ENCODE data around the gene HES2. TPM values are rescaled to one million over a fixed set of nuclear protein-coding genes. Genes with fewer than 3 reads are reported as not detected.

The HES2 gene
- total and polyA plus RNA-seq, 2 of the 4 experiments (the other 2 are of a cell fraction) = not detected

- POLR2A ChIA-PET (ENCODE audit: unreplicated experiment) = no interaction called here
- TF ChIP-seq RFX5 (IDR thresholded peaks at IDR 0.05; ENCODE audit: low read depth, low read length) = no peak
- no peak for TF ChIP-seq FOS (IDR thresholded peaks at IDR 0.05; ENCODE audit: low read depth, low read length)
- no peak for TF ChIP-seq MAFK (IDR thresholded peaks at IDR 0.05; ENCODE audit: low read depth, low read length)
- TF ChIP-seq NFE2L2 (IDR thresholded peaks at IDR 0.05; ENCODE audit: low read depth, low read length) = no peak
- TF ChIP-seq CEBPB (IDR thresholded peaks at IDR 0.05; ENCODE audit: low read depth, low read length) = no peak
- no peak for TF ChIP-seq MAZ (IDR thresholded peaks at IDR 0.05; ENCODE audit: borderline replicate concordance, low read depth, low read length)
- TF ChIP-seq USF2 (IDR thresholded peaks at IDR 0.05; ENCODE audit: low read depth, low read length) = no peak
- no peak for TF ChIP-seq RAD21 (IDR thresholded peaks at IDR 0.05; ENCODE audit: low read length)
- no peak for TF ChIP-seq ELK1 (IDR thresholded peaks at IDR 0.05; ENCODE audit: borderline replicate concordance, low read depth, low read length)
- no peak for TF ChIP-seq BHLHE40 (IDR thresholded peaks at IDR 0.05; ENCODE audit: low read depth, low read length)
- no peak for TF ChIP-seq RCOR1 (IDR thresholded peaks at IDR 0.05; ENCODE audit: insufficient replicate concordance, low read length)
- no peak for TF ChIP-seq CHD1 (IDR thresholded peaks at IDR 0.05; ENCODE audit: low read depth, low read length)
- TF ChIP-seq MXI1 (IDR thresholded peaks at IDR 0.05; ENCODE audit: borderline replicate concordance, low read depth, low read length) = no peak
- no peak for TF ChIP-seq POLR2A (IDR thresholded peaks at IDR 0.05; ENCODE audit: low read depth, low read length)
- no peak for TF ChIP-seq SMC3 (IDR thresholded peaks at IDR 0.05; ENCODE audit: low read depth, low read length)
These were observed 28.4 kb upstream of the HES2 start for GRCh38 chr1:6447818-6448748.

More at GRCh38 chr1:6447818-6448748, 28.4 kb upstream of the HES2 start:
- no peak overlapping the region for H3K4me2 ChIP-seq (ENCODE audit: low read depth, low read length)
- no peak overlapping the region for H3K14ac ChIP-seq (replicated peaks; ENCODE audit: low read depth, low read length)
- CTCF ChIA-PET = interaction anchor here (0.6 to 0.9 kb wide), 2 partner anchors 44 to 207 kb away, joined by 3 read pairs; no protein-coding TSS in a partner anchor
- intact Hi-C loops (cut with micrococcal nuclease) (no loop called here), in situ Hi-C loops (cut with MboI; ENCODE audit: low sequenced_read_pairs) (no loop called here), dilution Hi-C loops (cut with HindIII; ENCODE audit: low sequenced_read_pairs, unreplicated experiment) (no loop called here)
- no peak overlapping the region for H2BK15ac ChIP-seq (ENCODE audit: low read depth, low read length)
- H3K9ac ChIP-seq (ENCODE audit: low read depth, low read length) = no peak overlapping the region
- WGBS, 2 experiments (ENCODE audit: extremely low coverage in 2 of 2, insufficient read length in 1 of 2) = 3% methylated on average over 19 of the region's 68 CpGs; no CpG with 5 or more reads in 1 of the 2 experiments
- no peak overlapping the region for H2BK120ac ChIP-seq (ENCODE audit: low read depth, low read length)
- H4K8ac ChIP-seq (ENCODE audit: low read depth in 2 of 2, low read length in 2 of 2) = no peak overlapping the region
- H3K36me3 ChIP-seq (ENCODE audit: control insufficient read depth, insufficient read depth, low read length) = no peaks in the 10 kb centered on the region
- DNase-seq (no peak), ATAC-seq (ENCODE audit: low read depth) (no peak)
- H4K91ac ChIP-seq (ENCODE audit: insufficient read depth, low read depth, low read length) = no peak overlapping the region
- no peaks in the 10 kb centered on the region for H3K9me3 ChIP-seq (ENCODE audit: control insufficient read depth, insufficient read depth, low read length)
- no peak overlapping the region for H3K4me3 ChIP-seq (ENCODE audit: insufficient read depth, low read depth, low read length)
- H2AK9ac ChIP-seq (replicated peaks; ENCODE audit: low read depth, low read length, poor library complexity) = no peak overlapping the region
- BruUV-seq (replicated peaks) = no TSS peak
- no peaks in the 10 kb centered on the region for H4K20me1 ChIP-seq (ENCODE audit: insufficient read depth, low read length)
- no peak overlapping the region for H3K27ac ChIP-seq (ENCODE audit: insufficient read depth, low read length)
- no peak overlapping the region for H2BK5ac ChIP-seq (ENCODE audit: low read depth, low read length, poor library complexity, severe bottlenecking)
- no peak overlapping the region for H3K23ac ChIP-seq (ENCODE audit: low read depth, low read length)
- no peak overlapping the region for H2BK20ac ChIP-seq (ENCODE audit: low read depth, low read length)
- H2AK5ac ChIP-seq (ENCODE audit: low read depth, low read length) = no peak overlapping the region
- peaks cover 71% of the 10 kb centered on the region for H3K27me3 ChIP-seq (ENCODE audit: control insufficient read depth, insufficient read depth, low read length)
- H3K56ac ChIP-seq (ENCODE audit: extremely low read depth, insufficient read depth, low read length) = no peak overlapping the region
- H4K5ac ChIP-seq (ENCODE audit: low read depth, low read length) = no peak overlapping the region
- no peaks in the 10 kb centered on the region for H3K4me1 ChIP-seq (ENCODE audit: control insufficient read depth, insufficient read depth, low read length)
- H3K4ac ChIP-seq (ENCODE audit: low read depth, low read length) = no peak overlapping the region
- no peak overlapping the region for H2AFZ ChIP-seq (replicated peaks; ENCODE audit: low read length, poor library complexity)
- H3K79me1 ChIP-seq (ENCODE audit: low read depth in 1 of 2, low read length in 2 of 2) = no peaks in the 10 kb centered on the region
- no peaks in the 10 kb centered on the region; the same call in 1 of the 2 replicates for H3K9me1 ChIP-seq (ENCODE audit: insufficient read depth, low read length)
- no peak overlapping the region for H3K18ac ChIP-seq (ENCODE audit: low read depth, low read length)
